Fibroblast of skin of left quadriceps (primary cell): Measurements from ENCODE around the gene CGB7.
A peak's percentile ranks its signal among the peaks of the same experiment; 100 is the strongest.
"Not testable (repeated sequence)": the region's sequence is repeated elsewhere in the genome, so short reads cannot be mapped to it uniquely, and the experiment has no call there.

Source experiments
- DNase-seq, 2 experiments: peaks; one replicate each; pipeline ENCODE4 v3.0.0-alpha.2; 2013; ENCODE audit warnings: low read depth in 2 of 2

CGB7 gene

GRCh38 chr19:49042177-49042576 lies 15.4 kb downstream of the CGB7 start:
- DNase-seq = no peak

DNA sequence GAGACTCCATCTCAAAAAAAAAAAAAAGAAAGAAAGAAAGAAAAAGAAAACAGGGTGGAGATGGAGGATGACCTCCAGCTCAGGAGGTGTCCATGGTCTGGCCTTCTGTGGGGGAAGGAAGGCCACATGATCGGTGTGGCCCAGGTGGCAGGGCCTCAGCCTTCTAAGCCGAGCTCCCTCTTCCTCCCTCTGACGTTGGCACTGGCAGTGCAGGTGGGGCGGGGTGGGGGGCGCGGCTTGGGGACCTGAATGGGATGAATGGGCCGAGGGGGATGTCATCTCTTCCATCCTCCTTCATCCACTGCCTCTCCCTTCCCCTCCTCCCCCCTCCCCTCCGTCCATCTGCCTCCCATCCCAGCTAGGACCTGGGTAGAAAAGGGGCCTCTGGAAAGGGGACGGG lies 17.8 kb downstream of the CGB7 start:
- DNase-seq = not testable (repeated sequence)

DNA sequence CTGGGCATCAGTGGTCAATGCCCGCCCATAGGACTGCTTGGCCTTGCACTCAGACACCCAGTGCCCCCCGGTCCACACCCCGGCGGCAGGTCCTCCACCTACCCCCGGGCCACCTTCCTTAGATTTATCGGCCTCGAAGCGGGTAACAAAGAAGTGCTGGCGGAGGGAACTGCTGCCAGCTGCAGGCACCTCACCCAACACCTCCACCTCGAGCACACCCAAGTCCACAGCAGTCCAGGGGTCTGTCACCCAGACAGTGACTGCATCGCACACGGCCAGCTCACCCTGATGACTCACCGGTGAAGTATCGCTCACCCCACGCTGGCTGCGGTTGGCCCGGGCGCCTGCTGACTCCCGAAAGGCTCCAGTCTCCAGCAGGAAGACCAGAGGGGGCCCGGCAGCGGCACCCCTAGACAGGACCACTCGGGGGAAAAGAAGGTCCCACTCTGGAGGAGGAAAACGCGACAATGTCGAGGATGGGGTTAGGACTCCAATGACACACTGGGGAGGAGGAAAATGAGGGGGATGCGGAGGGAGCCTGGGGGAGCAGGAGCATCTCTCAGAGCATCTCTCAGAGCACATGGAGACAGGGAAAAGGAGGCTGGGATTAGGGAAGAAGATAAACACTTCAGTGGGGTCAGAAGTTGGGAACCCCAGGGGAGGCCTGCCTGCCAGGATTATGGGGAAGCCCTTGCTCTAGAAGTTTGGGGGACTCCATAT lies 18.8 kb downstream of the CGB7 start:
- not testable (repeated sequence) for DNase-seq

GRCh38 chr19:49038111-49038510 lies 19.4 kb downstream of the CGB7 start:
- not testable (repeated sequence) for DNase-seq

DNA sequence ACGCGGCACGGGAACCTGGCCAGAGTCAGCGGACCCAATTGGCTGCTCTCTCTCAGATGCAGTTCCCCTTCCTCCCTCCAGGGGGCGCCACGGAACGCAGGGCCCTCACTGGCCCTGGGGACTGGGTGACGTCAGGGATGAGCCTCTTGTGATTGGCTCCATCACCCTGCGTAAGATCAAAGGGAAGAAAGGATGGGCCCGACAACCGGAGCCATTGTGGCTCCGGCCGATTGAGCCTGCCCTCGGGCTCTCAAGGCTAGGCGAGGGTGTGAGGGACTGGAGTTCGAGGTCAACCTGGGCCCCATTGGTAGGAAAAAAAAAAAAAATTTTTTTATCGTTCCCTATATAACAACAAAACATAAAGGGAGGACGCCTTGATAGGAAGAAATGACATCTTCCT lies 20.7 kb downstream of the CGB7 start, which contains the start of gene CGB1:
CGB1 (minus strand) TSS at position 81 of the 400 bp plus-strand sequence. CDS start 184 bp downstream, outside the sequence.
- not testable (repeated sequence) for DNase-seq

GRCh38 chr19:49031642-49032301 lies 25.8 kb downstream of the CGB7 start, which contains the start of gene CGB2:
Gene CGB2 (plus strand): TSS chr19:49031890. CDS start chr19:49032096, 206 bp downstream.
- DNase-seq = not testable (repeated sequence)

GRCh38 chr19:49030323-49030722 lies 27.2 kb downstream of the CGB7 start:
- not testable (repeated sequence) for DNase-seq

DNA sequence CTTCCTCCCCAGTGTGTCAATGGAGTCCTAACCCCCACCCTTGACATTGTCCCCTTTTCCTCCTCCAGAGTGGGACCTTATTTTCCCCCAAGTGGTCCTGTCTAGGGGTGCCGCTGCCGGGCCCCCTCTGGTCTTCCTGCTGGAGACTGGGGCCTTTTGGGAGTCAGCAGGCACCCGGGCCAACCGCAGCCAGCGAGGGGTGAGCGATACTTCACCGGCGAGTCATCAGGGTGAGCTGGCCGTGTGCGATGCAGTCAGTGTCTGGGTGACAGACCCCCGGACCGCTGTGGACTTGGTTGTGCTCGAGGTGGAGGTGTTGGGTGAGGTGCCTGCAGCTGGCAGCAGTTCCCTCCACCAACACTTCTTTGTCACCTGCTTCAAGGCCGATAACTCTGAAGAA lies 27.8 kb downstream of the CGB7 start:
- not testable (repeated sequence) for DNase-seq

GRCh38 chr19:49028686-49029085 lies 28.9 kb downstream of the CGB7 start:
- DNase-seq = not testable (repeated sequence)

- DNase-seq = not testable (repeated sequence)
These were observed 31.9 kb downstream of the CGB7 start for GRCh38 chr19:49025599-49025998.

DNA sequence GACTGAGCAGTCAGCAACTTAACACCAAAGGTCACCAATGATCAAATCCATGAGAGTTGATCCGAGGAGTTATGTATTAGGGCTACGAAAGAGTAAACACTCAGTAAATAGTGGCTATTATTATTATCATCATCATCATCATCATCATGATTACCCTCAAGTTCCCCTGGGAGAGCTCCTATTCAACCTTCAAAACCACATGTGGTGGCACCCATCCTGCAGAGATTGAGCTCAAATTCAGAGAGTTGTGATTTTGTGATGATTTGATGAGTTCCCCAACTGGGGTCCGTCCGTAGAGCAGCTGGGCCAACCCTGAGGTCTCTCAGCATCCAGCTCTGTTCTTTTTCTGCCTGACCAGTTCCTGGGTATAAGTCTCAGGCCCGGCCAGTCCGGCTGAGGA lies 32.5 kb downstream of the CGB7 start:
- not testable (repeated sequence) for DNase-seq

DNA sequence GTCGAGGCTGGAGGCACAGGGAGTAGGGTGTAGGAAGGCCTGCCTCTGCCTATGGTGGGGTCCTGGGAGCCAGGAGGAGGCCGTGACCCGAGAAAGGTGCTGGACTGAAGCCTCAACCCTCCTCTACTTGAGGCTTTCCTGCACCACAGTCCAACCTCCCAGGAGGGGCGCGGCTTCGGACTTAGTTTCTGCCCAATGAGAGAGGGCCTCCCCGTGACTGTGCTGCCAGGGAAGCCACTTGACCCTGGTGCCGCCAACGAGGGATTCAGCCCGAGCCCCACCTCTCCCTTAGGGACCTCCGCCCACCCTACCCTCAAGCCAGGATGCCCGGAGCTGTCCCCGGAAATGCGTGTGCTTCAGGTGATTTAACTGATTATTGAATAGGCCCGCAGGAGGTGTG lies 33.3 kb downstream of the CGB7 start, which contains the start of gene CGB3:
CGB3 (minus strand) TSS at position 101 of the 400 bp plus-strand sequence. CDS start 362 bp downstream, outside the sequence.
- DNase-seq = not testable (repeated sequence)

DNA sequence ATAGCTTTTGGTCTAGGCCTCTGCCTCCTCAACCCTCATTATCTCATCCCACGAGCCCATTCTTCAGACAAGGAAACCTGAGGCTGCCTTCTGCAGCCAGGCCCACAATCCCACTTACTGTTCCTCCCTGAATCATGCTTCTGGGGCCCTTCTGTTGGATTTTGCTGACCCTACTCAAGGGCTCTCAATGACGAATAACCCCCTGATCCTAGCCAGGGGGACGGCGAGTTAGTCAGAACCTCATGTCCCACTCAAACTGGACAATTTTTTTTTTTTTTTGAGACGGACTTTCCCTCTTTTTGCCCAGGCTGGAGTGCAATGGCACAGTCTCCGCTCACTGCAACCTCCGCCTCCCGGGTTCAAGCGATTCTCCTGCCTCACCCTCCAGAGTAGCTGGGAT lies 35.4 kb downstream of the CGB7 start:
- no peak for DNase-seq

DNA sequence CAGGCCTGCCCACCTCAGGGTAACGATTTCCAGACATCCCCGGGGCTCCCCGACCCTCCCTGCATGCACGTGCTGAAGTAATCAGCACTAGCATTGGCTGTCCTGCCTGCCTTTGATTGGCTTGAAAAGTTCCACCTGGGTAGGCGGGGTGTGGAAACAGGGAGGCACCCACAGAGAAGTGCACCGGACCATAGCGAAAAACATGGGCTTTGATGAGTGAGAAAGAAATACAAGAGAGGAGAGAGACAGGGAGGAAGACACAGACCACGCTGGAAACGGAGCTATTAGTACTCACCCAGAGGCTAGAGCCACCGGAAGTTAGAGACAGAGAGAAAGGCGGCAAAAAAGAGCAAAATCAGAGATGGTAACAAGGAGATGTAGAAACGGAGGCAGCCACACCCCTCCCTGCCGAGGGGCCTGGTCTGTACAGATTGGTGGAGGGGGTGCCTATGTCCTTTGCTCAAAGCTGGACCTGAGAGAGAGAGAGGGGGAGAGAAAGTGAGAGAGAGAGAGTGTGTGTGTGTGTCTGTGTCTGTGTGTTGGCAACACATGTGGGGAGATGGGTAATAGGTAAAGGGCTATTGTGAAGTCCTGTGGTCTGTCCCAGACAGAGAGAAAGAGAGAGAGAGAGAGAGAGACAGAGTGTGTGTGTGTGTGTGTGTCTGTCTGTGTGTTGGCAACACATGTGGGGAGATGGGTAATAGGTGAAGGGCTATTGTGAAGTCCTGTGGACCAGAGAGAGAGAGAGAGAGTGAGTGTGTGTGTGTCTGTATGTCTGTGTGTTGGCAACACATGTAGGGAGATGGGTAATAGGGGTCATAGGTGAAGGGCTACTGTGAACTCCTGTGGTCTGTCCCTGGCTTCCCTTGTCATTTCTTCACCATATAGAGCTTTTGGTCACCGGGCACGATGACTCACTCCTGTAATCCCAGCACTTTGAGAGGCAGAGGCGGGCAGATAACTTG lies 36.3 kb downstream of the CGB7 start:
- DNase-seq = no peak

- no peak for DNase-seq
These were observed 37.2 kb downstream of the CGB7 start for GRCh38 chr19:49020342-49020741.

GRCh38 chr19:49019242-49019932 lies 38.2 kb downstream of the CGB7 start:
- DNase-seq = no peak

- not testable (repeated sequence) for DNase-seq
These were observed 38.9 kb downstream of the CGB7 start for GRCh38 chr19:49018388-49019241.

- peak; percentile 26 to 27 for DNase-seq
These were observed 39.7 kb downstream of the CGB7 start for GRCh38 chr19:49017666-49018351.

- DNase-seq = no peak
These were observed 40.4 kb downstream of the CGB7 start, which contains the start of gene LHB for GRCh38 chr19:49017041-49017665. Gene LHB (minus strand): TSS chr19:49017091. CDS start chr19:49017081, 10 bp downstream.
